Middle frontal gyrus (tissue), 1 donor: Measurements from ENCODE around the gene HDHD5.

Source experiments
- DNase-seq: peaks from one replicate; pipeline ENCODE4 v3.0.0-alpha.2; 2015; ENCODE audit warnings: low spot score; ENCODE audit errors: extremely low spot score

Gene HDHD5

GRCh38 chr22:17120711-17121232, 38.3 kb downstream of the HDHD5 start:
- DNase-seq: no peak

GRCh38 chr22:17120281-17120680, 38.8 kb downstream of the HDHD5 start:
- DNase-seq: no peak

DNA sequence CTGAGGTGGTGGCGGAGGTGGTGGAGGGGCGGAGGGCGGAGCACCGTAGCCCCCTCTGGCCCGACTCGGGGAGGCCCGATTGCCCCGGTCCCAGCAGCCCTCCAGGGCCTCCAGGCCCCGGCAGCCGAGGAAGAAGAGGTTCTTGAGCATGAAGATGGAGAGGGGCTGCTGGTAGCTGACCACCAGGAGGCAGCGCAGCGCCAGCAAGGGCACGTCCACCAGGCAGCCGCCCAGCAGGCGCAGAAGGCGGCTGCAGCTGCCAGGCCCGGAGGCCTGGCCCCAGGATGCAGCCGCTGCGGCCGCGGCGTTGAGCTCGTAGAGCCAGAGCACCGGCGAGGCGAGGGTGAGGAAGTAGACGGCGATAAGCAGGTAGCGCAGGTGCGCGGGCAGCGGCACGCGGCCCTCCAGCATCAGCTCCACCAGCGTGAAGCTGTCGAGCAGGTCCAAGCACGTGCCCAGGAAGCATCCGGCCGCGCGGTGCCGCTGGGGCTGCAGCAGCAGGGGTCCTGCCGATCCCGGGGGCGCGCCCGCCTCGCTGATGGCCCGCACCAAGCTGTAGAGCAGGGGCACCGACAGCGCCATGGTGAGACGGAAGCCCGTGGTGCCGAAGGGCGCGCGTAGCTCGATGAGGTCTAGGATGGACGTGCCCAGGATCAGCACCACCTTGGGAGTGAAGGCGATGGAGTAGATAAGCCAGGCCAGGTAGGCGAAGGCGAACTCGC, 39.4 kb downstream of the HDHD5 start:
- no peak for DNase-seq

GRCh38 chr22:17118342-17118741, 40.7 kb downstream of the HDHD5 start:
- DNase-seq: no peak

- DNase-seq: no peak
Measured at GRCh38 chr22:17117890-17118289, 41.2 kb downstream of the HDHD5 start.

- no peak for DNase-seq
Measured at GRCh38 chr22:17117400-17117799, 41.7 kb downstream of the HDHD5 start.

- no peak for DNase-seq
Measured at GRCh38 chr22:17116572-17117330, 42.3 kb downstream of the HDHD5 start.

DNA sequence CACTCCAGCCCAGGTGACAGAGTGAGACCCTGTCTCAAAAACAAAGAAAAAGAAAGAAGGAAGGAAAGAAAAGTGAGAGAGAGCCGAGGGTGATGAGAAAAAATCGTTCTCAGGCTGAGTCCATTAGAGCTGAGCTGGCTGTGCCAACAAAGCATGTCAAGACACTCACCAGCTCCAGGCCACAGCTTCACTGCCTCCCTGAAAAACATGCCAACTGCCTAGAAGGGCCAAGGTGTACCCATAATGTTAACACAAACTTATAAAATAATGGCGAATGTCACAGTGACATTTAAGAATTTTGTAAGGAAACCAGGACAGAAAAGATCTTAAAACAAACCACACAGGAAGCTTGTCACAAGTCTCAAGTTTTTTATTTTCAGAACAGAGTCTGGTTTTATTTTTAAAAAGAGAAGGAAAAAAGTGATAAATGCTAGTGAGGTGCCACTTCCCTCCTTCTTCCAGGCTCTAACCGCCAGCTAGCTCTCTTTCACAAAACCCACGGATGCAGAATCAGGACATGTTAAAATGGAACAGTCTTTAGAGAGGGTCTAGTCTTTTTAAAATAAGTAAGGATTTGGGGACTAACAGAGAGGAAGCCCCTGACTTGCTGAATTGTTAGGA, 43.0 kb downstream of the HDHD5 start:
- DNase-seq: peak; percentile 31

DNA sequence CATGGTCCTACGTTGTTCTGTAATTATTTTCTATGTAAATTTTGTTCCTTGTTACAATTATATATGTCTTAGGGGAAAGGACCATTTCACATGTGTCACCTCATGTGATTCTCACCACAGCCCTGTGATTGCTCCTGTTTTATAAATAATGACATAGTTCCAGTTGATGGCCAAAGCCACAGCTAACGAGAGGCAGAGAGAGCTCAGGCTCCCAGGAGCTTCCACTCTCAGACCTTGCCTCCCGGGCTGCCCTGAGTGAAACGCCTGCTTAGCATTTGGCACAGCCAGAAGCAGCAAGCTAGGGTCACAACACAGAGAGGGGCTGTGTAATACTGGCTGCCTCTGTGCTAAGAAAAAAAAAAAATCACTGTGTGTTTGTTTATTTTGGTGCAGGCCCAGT, 43.8 kb downstream of the HDHD5 start:
- no peak for DNase-seq

- DNase-seq: no peak
Measured at GRCh38 chr22:17114898-17115235, 44.2 kb downstream of the HDHD5 start.

GRCh38 chr22:17114173-17114897, 44.7 kb downstream of the HDHD5 start:
- DNase-seq: no peak

DNA sequence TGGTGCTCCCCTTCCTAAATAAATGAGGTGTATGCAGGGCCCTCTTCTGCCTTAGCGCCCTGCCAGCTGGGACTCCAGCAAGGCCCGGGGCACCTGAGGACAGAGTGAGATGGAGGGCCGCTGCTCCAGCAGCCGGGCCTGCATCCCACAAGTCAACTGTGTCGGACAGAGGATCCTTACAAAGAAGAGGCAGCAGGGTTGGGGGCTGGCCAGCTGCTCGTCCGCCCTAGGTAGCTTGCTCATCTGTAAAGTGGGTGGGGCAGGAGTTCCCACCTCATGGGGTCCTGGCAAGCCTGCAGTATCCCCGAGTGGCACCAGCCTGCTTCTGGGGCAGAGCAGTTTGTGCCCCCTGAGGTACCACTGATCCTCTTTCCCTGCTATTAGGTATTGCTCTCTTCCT, 45.5 kb downstream of the HDHD5 start:
- no peak for DNase-seq

DNA sequence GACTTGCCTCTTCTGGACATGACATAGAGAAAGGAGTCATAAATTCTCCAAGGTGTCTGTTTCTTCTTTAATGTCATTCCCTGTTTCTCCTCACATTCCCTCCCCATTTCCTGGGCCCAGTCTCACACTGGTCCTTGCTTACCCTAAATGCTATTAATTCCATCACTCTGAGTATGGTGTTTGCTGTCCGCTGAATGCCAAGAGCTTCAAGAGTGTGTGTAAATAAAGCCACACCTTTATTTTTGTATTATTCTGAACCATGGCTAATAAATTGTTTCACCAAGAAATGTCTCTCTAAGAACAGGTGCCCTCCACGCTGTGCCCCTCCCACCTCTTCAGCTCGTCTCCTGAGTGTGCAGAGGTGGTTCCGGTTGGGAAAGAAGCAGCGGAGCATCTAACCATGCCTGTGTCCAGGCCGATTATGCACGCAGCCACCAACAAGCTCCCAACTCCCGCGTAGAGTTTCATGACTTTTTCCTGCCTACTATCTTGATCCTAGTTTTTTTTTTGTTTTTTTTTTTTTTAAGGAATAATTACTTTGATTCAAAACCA, 46.5 kb downstream of the HDHD5 start:
- no peak for DNase-seq

- DNase-seq: no peak
Measured at GRCh38 chr22:17110791-17111550, 48.1 kb downstream of the HDHD5 start.

DNA sequence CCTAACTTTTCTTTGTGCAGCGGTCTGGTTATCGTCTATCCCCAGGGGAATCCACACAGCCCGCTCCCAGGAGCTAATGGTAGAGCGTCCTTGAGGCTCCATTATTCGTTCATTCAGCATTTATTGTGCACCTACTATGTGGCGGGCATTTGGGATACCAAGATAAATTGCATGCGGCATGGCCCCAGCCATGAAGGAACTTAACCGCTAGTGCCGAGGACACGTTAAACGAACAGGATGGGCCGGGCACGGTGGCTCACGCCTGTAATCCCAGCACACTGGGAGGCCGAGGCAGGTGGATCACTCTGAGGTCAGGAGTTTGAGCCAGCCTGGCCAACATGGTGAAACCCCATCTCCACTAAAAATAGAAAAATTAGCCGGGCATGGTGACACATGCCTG, 49.1 kb downstream of the HDHD5 start:
- DNase-seq: no peak

DNA sequence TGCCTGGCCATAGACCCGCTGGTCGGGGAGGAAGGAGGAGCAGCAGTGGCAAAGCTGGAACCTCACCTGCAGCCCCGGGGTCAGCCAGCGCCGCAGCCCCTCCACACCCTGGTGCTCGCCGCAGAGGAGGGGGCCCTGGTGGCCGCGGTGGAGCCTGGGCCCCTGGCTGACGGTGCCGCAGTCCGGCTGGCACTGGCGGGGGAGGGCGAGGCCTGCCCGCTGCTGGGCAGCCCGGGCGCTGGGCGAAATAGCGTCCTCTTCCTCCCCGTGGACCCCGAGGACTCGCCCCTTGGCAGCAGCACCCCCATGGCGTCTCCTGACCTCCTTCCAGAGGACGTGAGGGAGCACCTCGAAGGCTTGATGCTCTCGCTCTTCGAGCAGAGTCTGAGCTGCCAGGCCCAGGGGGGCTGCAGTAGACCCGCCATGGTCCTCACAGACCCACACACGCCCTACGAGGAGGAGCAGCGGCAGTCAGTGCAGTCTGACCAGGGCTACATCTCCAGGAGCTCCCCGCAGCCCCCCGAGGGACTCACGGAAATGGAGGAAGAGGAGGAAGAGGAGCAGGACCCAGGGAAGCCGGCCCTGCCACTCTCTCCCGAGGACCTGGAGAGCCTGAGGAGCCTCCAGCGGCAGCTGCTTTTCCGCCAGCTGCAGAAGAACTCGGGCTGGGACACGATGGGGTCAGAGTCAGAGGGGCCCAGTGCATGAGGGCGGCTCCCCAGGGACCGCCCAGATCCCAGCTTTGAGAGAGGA, 49.8 kb downstream of the HDHD5 start:
- DNase-seq: no peak

GRCh38 chr22:17108256-17109112, 50.6 kb downstream of the HDHD5 start:
- no peak for DNase-seq

- no peak for DNase-seq
Measured at GRCh38 chr22:17107547-17107810, 51.6 kb downstream of the HDHD5 start.
